ENCODE measurements around the gene KCNMB2.

DNA sequence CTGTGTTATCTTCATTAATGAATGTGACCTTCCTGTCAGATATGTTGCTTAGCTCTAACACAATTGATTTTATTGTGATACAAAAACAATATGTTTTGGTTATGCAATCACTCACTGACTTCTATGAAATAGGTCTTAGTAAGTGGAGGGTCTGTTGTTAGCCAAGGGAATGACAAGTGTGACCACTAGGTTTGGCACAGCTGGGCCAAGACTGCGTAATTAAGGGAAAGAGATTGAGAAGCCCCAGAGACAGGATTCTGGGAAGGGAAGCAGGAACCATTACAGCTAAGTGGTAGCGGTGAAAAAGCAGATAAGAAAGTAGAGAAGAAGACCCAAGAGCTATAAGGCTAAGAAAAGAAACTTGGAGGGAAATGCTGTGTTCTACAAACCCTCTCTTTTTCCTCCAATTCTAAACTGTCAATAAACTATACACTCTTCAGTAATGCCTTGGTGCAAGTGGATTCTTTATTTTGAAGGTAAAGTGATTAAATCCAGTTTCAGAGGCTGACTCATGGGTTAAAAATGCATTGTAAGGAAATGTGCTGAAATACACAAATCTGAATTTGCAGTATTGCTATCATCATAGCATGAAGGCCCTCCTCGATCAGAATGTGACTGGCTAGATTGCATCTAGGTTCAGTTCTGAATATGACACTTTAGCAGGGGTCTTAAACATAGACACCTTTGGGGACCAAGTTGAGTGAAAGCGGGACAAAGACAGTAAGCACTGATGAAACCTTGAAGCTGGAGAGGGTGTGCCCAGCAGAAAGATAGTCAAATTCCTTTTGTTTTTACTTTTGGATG lies 26.1 kb downstream of the KCNMB2 start:
- TF ChIP-seq, protein P1, sequence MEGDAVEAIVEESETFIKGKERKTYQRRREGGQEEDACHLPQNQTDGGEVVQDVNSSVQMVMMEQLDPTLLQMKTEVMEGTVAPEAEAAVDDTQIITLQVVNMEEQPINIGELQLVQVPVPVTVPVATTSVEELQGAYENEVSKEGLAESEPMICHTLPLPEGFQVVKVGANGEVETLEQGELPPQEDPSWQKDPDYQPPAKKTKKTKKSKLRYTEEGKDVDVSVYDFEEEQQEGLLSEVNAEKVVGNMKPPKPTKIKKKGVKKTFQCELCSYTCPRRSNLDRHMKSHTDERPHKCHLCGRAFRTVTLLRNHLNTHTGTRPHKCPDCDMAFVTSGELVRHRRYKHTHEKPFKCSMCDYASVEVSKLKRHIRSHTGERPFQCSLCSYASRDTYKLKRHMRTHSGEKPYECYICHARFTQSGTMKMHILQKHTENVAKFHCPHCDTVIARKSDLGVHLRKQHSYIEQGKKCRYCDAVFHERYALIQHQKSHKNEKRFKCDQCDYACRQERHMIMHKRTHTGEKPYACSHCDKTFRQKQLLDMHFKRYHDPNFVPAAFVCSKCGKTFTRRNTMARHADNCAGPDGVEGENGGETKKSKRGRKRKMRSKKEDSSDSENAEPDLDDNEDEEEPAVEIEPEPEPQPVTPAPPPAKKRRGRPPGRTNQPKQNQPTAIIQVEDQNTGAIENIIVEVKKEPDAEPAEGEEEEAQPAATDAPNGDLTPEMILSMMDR (IDR thresholded peaks at IDR 0.05), result no peak
- TF ChIP-seq SMC3 (IDR thresholded peaks at IDR 0.05; ENCODE audit: low read depth, low read length) (no peak), POLR2AphosphoS5 (IDR thresholded peaks at IDR 0.05; ENCODE audit: low read depth, low read length) (no peak), FOXJ3 (CRISPR knock-in tag; IDR thresholded peaks at IDR 0.05) (no peak), RAD21 (IDR thresholded peaks at IDR 0.05; ENCODE audit: low read length) (no peak), RXRA (IDR thresholded peaks at IDR 0.05; ENCODE audit: borderline replicate concordance, low read depth) (no peak), TCF12 (IDR thresholded peaks at IDR 0.05) (no peak), TAF1 (IDR thresholded peaks at IDR 0.05; ENCODE audit: borderline replicate concordance, low read depth, low read length) (no peak), FOSL2 (IDR thresholded peaks at IDR 0.05; ENCODE audit: borderline replicate concordance, low read depth) (no peak), MXI1 (IDR thresholded peaks at IDR 0.05; ENCODE audit: low read depth, low read length) (no peak)
- TF ChIP-seq, protein P2, sequence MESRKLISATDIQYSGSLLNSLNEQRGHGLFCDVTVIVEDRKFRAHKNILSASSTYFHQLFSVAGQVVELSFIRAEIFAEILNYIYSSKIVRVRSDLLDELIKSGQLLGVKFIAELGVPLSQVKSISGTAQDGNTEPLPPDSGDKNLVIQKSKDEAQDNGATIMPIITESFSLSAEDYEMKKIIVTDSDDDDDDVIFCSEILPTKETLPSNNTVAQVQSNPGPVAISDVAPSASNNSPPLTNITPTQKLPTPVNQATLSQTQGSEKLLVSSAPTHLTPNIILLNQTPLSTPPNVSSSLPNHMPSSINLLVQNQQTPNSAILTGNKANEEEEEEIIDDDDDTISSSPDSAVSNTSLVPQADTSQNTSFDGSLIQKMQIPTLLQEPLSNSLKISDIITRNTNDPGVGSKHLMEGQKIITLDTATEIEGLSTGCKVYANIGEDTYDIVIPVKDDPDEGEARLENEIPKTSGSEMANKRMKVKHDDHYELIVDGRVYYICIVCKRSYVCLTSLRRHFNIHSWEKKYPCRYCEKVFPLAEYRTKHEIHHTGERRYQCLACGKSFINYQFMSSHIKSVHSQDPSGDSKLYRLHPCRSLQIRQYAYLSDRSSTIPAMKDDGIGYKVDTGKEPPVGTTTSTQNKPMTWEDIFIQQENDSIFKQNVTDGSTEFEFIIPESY (IDR thresholded peaks at IDR 0.05; ENCODE audit: borderline replicate concordance, low read depth), result no peak

All from SK-N-SH (cell line).